DMS79 treated with DMSO at 0.1 percent for 48 hours (cell line): Measurements from ENCODE around the gene ARHGAP44.

Experiments used
- DNase-seq: peaks from one replicate; lab custom pipeline; 2025; lab: John Stamatoyannopoulos, UW

The ARHGAP44 gene

DNA sequence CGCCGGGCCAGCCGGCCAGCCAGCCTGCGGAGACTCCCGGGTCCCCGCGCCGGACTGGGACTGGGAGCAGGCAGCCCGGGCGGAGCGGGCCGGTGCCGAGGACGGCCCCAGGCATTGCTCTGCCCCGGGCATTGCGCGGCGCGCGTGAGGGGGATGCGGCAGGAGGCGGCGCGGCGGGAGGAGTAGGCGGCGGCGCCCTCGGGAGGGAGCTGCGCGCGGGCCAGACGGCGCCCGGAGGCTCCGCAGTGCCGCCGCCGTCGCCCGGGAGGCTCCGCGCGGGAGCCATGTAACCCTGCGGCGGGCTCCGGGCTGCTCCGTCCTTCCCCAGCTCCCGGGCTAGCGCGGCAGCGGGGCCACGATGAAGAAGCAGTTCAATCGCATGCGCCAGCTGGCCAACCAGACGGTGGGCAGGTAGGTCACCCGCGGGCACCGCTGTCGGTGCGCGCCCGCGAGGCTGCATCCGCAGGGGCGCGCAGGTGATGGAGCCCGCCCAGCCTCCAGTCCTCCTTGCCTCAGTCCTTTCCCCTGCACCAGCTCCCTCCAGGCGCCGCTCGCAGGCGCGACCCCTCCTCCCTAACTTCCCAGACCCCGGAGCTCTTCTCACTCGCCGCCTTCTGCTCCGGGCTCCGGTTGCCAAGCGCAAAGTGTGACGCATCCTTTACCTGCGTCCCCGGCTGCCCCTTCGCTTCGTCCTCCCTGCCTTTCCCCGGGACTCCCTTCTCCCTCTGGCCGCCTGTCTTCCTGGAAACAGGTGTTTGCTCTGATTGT, at the start of gene ARHGAP44:
Gene ARHGAP44, plus strand, starts transcription at position 18 of the 768 bp plus-strand sequence. Its CDS starts 341 bp downstream, at position 359.
- DNase-seq, result peak; percentile 1

- DNase-seq, result no peak
Measured at GRCh38 chr17:12739500-12739899, 49.8 kb upstream of the ARHGAP44 start.

GRCh38 chr17:12743046-12743445, 46.3 kb upstream of the ARHGAP44 start:
- DNase-seq, result no peak

GRCh38 chr17:12744298-12744697, 45.0 kb upstream of the ARHGAP44 start:
- DNase-seq, result no peak

DNA sequence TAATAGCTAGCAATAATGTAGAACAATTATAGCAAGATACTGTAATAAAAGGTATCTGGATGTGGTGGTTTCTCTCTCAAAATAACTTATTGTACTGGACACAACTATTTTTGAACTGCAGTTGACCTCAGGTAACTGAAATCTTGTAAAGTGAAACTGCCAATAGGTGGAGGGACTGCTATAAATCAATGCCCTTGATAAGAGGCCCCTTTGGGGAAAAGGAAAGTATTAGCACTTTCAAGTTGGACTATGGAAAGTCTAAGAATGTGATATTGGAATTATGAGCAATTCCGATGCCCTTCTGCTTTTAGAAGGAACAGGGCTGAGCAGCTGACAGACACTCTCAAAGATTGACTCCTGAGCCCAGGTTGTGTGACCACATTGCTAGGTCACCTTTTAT, 44.5 kb upstream of the ARHGAP44 start:
- DNase-seq, result no peak

- no peak for DNase-seq
Measured at GRCh38 chr17:12745486-12745885, 43.8 kb upstream of the ARHGAP44 start.

- no peak for DNase-seq
Measured at GRCh38 chr17:12756786-12757185, 32.5 kb upstream of the ARHGAP44 start.

DNA sequence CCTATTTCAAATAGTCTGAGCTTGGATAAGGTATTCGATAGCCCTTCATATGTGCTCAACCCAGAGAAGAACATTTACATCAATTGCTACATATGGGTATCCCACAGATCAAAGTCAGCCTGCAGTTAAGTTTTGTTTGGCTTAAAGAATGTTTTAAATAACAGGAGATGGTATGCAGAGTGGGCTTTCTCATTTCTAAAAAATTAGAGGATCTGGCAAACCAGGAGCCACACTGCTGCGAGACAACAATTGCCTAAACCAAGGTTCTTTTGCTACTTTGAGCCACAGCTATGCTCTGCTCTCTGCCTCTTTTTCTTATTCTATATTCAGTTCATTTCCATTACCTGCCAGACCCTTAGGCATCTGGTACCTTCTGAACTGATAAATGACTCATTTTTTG, 30.2 kb upstream of the ARHGAP44 start:
- DNase-seq, result no peak

DNA sequence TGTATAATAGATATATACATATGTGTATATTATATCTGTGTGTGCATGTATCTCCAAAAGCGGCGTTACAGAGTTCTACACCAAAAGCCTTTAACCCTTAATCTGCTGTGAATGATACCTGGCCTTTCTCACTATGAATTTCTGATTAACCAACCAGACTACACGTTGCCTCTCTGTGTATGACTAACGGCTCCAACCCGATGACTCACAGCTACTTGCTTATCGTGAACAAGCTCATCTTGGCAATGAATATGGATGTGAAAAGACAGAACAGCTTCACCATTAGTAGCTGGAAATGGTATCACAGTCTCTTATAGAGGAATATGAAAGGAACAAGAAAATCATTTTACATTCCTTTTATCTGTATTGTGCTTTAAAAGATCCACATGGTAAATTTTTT, 23.8 kb upstream of the ARHGAP44 start:
- no peak for DNase-seq

DNA sequence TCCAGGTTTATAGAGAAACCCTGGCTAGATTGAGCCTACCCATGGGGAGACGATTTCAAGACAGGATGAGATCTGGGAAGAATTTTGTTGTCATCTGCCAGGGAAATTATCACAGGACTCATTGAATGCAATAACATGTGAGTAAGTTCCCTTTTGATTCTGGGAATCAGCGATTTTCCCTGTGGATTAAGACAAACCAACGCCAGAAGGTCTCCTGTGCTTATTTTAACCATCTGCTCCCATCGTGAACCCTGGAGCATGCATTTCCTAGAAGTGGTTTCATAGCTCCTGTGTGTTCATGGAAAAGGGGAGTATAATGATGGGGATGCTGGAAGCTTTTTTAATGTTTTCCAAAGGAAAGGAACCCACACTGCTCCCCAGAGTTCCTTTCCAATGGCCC, 21.0 kb upstream of the ARHGAP44 start:
- no peak for DNase-seq

DNA sequence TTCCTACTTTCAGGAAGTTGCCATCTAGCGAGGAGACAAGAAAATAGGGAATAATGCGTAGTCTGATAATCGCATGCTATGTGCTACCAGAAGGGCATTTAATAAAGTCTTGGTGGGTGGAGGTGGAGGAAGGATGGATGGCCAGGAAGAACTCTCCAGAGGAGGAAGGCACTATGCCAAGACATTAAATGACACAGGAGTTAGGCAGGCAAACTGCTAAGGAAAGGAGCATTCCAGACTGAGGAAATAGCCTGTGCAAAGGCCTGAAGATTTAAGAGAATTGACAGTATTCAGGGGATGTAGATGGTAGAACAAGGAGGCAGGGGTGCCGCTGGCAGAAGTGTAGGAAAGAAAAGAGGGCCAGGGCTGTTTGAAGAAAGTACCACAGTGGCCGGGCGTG, 19.3 kb upstream of the ARHGAP44 start:
- no peak for DNase-seq

- no peak for DNase-seq
Measured at GRCh38 chr17:12773153-12773552, 16.1 kb upstream of the ARHGAP44 start.

- peak; percentile 6 for DNase-seq
Measured at GRCh38 chr17:12789075-12789480, 220 bp upstream of the ARHGAP44 start.

GRCh38 chr17:12790249-12791106, 1.2 kb downstream of the ARHGAP44 start:
- peak; percentile 12 for DNase-seq

GRCh38 chr17:12794919-12795532, 5.7 kb downstream of the ARHGAP44 start:
- no peak for DNase-seq

- DNase-seq, result no peak
Measured at GRCh38 chr17:12800855-12801365, 11.6 kb downstream of the ARHGAP44 start.

DNA sequence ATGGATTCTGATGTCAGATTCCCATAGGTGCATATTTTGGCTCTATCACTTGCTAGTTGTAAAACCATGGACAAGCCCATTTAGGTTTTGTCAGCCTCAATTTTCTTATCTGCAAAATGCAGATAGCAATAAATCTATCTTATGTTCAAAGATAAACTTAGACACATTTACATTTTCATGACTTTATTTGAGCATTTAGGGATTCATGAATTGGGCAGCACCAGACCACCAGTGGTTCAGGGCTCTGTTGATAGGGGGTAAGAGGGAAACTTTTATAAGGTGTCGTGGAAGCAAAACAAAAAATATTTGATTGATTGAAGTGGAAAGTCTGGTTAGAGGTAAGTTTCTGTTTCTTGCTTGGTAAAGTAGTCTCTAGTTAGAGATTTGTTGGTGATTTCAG, 17.3 kb downstream of the ARHGAP44 start:
- no peak for DNase-seq

DNA sequence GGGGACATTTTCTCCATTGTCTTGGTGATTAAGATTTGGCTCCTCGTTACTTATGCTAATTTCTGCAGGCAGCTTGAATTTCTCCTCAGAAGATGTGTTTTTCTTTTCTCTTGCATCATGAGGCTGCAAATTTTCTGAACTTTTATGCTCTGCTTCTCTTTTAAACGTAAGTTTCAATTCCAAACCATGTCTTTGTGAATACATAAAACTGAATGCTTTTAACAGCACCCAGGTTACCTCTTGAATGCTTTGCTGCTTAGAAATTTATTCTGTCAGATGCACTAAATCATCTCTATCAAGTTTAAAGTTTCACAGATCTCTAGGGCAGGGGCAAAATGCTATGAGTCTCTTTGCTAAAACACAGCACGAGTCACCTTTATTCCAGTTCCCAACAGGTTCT, 19.4 kb downstream of the ARHGAP44 start:
- no peak for DNase-seq

DNA sequence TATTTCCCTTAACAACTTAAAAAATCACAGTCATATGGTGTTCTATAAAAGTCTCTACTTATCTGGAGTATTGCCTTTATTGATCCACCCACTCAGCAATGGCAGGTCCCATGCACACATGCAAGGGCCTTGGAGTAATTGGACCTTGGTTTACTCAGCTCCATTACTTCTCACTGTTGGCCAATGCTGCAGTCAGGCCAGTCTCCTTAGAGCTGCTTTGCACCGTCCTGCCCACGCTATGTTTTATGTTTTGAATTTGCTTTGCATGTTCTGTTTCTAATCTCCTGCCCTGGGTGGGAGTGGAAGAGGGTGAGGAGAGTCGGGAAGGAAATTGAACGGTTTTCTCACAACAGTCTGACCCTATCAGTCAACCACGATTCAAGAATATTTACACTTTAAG, 23.6 kb downstream of the ARHGAP44 start:
- DNase-seq, result no peak

DNA sequence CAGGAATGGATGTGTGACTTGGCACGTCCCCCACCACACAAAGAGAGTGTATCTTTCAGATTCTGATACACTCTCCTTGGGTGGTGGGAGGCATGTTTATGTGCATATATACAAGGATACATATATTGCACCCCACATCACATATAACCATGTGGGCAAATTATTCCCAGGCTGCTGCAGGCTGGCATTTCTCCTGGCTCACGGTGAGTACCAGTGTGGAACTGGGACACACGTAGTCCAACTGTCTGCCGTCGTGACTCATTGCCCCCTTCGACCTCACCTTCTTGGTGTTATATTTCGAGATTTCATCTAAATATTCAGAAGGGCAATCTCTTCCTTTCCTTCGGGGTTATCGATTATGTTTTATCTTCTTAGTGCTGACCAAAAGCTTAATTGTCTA, 24.4 kb downstream of the ARHGAP44 start:
- DNase-seq, result no peak

DNA sequence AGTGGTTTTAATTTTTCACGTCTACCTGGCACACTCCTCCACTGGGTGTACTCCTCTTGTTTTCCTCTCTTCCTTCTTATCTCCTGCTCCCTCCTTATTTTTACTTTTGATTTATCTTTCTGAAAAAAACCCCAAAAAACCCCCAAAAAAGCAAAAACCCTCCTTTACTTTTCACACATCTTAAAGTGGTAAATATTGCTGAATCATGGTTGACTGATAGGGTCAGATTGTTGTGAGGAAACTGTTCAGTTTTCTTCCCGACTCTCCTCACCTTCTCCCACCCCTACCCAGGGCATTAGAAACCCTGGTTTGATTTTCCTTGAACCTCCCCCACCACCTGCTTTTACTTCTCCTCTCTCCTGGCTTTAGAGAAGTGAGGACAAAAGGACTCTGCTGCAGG, 25.4 kb downstream of the ARHGAP44 start:
- no peak for DNase-seq

GRCh38 chr17:12815642-12816141, 26.4 kb downstream of the ARHGAP44 start:
- no peak for DNase-seq
